H1 (cell line): ENCODE data around the gene TTR. TPM values are rescaled to one million over a fixed set of nuclear protein-coding genes. Genes with fewer than 3 reads are reported as not detected.

Source experiments
- CTCF ChIA-PET: fragments of 300-600 bp; sonication (Branson Sonifier 250); formaldehyde crosslinking; loops from one replicate; lab custom pipeline; 2021; ENCODE audit not compliant: partially characterized antibody; lab: Charles Lee
- POLR2A ChIA-PET: fragments of 300-600 bp; sonication (Branson Sonifier 250); formaldehyde crosslinking; loops from one replicate; lab custom pipeline; 2021; ENCODE audit warnings: inconsistent platforms; ENCODE audit not compliant: partially characterized antibody; lab: Charles Lee
- DNase-seq, 2 experiments: peaks; one replicate each; pipeline versions ENCODE4 v3.0.0 to v3.0.0-alpha.2; 2010 to 2022; ENCODE audit warnings: low spot score in 2 of 2, low read depth in 1 of 2, mixed read lengths in 1 of 2
- FAIRE-seq: peaks from 2 replicates; lab custom pipeline; 2011; peaks lifted over from hg19 to GRCh38; lab: Jason Lieb, UNC
- H2AFZ ChIP-seq: 2 replicates; pipeline ENCODE4 v1.8.1; 2012; ENCODE audit warnings: low read length, inconsistent platforms
- H2AK5ac ChIP-seq: 2 replicates; pipeline ENCODE4 v1.6.1; 2013; ENCODE audit warnings: low read depth, low read length
- H2BK120ac ChIP-seq: replicated peaks from 2 replicates; pipeline ENCODE3; 2013; ENCODE audit warnings: low read depth, low read length, inconsistent platforms
- H2BK12ac ChIP-seq: 2 replicates; pipeline ENCODE4 v1.6.1; 2013; ENCODE audit warnings: low read depth, low read length
- H2BK15ac ChIP-seq: 2 replicates; pipeline ENCODE4 v1.6.1; 2013; ENCODE audit warnings: low read length
- H2BK20ac ChIP-seq: 2 replicates; pipeline ENCODE4 v1.6.1; 2013; ENCODE audit warnings: low read length
- H2BK5ac ChIP-seq: 2 replicates; pipeline ENCODE4 v1.6.1; 2013; ENCODE audit warnings: low read depth, low read length
- H3K14ac ChIP-seq: 2 replicates; pipeline ENCODE4 v1.6.1; 2013; ENCODE audit warnings: inconsistent platforms; ENCODE audit not compliant: insufficient read length
- H3K18ac ChIP-seq: 2 replicates; pipeline ENCODE4 v1.6.1; 2013; ENCODE audit warnings: low read length; ENCODE audit errors: extremely low read depth
- H3K23ac ChIP-seq: 2 replicates; pipeline ENCODE4 v1.6.1; 2013; ENCODE audit warnings: inconsistent platforms; ENCODE audit not compliant: insufficient read length
- H3K23me2 ChIP-seq: 2 replicates; pipeline ENCODE4 v1.6.1; 2013; ENCODE audit warnings: low read depth, low read length
- H3K27ac ChIP-seq: 2 replicates; pipeline ENCODE4 v1.6.1; 2011; ENCODE audit warnings: low read depth, low read length, inconsistent platforms
- H3K27me3 ChIP-seq, 4 experiments: replicated peaks in 1 of 4; 1 replicate in 1 of 4; 2 replicates in 3 of 4; pipeline versions ENCODE4 v1.6.1 to v1.8.1; 2011 to 2013; ENCODE audit warnings: low read length in 3 of 4, mild to moderate bottlenecking in 3 of 4, inconsistent platforms in 2 of 4, mixed read lengths in 2 of 4, moderate library complexity in 1 of 4; ENCODE audit not compliant: control insufficient read depth in 3 of 4, insufficient read depth in 3 of 4; ENCODE audit errors: extremely low read depth in 1 of 4
- H3K36me3 ChIP-seq, 4 experiments: 2 replicates each; pipeline versions ENCODE4 v1.6.1 to v1.8.1; 2011 to 2013; ENCODE audit warnings: mild to moderate bottlenecking in 4 of 4, low read length in 3 of 4, moderate library complexity in 2 of 4, control low read depth in 1 of 4, inconsistent platforms in 1 of 4; ENCODE audit not compliant: insufficient read depth in 4 of 4, control insufficient read depth in 2 of 4
- H3K4ac ChIP-seq: replicated peaks from 2 replicates; pipeline ENCODE3; 2013; ENCODE audit warnings: low read length, low read depth, mixed read lengths, inconsistent platforms; ENCODE audit not compliant: insufficient read length
- H3K4me1 ChIP-seq, 4 experiments: replicated peaks in 1 of 4; 1 replicate in 1 of 4; 2 replicates in 3 of 4; pipeline versions ENCODE4 v1.6.1 to v1.8.1; 2011 to 2013; ENCODE audit warnings: low read length in 3 of 4, inconsistent platforms in 2 of 4, mixed read lengths in 1 of 4; ENCODE audit not compliant: insufficient read depth in 4 of 4, control insufficient read depth in 3 of 4
- H3K4me2 ChIP-seq, 2 experiments: 2 replicates each; pipeline versions ENCODE4 v1.6.1 to v1.8.1; 2011 to 2013; ENCODE audit warnings: low read depth in 2 of 2, low read length in 2 of 2, control low read depth in 1 of 2, inconsistent platforms in 1 of 2, mild to moderate bottlenecking in 1 of 2; ENCODE audit not compliant: insufficient read depth in 1 of 2
- H3K4me3 ChIP-seq, 4 experiments: fragments of 200-600, 300-600 bp in 1 of 4; sonication (generic), shearing (Covaris generic), sonication (Bioruptor Twin) in 1 of 4; 2 replicates each; pipeline versions ENCODE4 v1.5.1 to v1.8.1; 2011 to 2016; ENCODE audit warnings: low read length in 4 of 4, low read depth in 3 of 4, control low read depth in 2 of 4, inconsistent platforms in 2 of 4, mild to moderate bottlenecking in 2 of 4, mixed read lengths in 1 of 4, moderate library complexity in 1 of 4; ENCODE audit not compliant: insufficient read depth in 2 of 4; ENCODE audit errors: extremely low read depth in 1 of 4
- H3K56ac ChIP-seq: replicated peaks from 2 replicates; pipeline ENCODE3; 2013; ENCODE audit warnings: low read depth, mild to moderate bottlenecking, mixed read lengths, low read length, inconsistent platforms; ENCODE audit not compliant: insufficient read length
- H3K79me1 ChIP-seq: 2 replicates; pipeline ENCODE4 v1.6.1; 2013; ENCODE audit warnings: low read depth, low read length, control low read depth
- H3K79me2 ChIP-seq, 2 experiments: 2 replicates each; pipeline versions ENCODE4 v1.6.1 to v1.8.1; 2012 to 2013; ENCODE audit warnings: low read length in 2 of 2, mild to moderate bottlenecking in 2 of 2, inconsistent platforms in 1 of 2; ENCODE audit not compliant: insufficient read depth in 2 of 2, control insufficient read depth in 1 of 2
- H3K9ac ChIP-seq, 4 experiments: replicated peaks in 1 of 4; 1 replicate in 1 of 4; 2 replicates in 3 of 4; pipeline versions ENCODE4 v1.6.1 to v1.8.1; 2011 to 2013; ENCODE audit warnings: low read depth in 3 of 4, low read length in 3 of 4, control low read depth in 2 of 4, mild to moderate bottlenecking in 2 of 4, moderate library complexity in 2 of 4, inconsistent platforms in 1 of 4; ENCODE audit errors: extremely low read depth in 1 of 4
- H3K9me3 ChIP-seq, 2 experiments: 2 replicates each; pipeline versions ENCODE4 v1.6.1 to v1.8.1; 2012 to 2013; ENCODE audit warnings: mild to moderate bottlenecking in 2 of 2, moderate library complexity in 2 of 2, control low read depth in 1 of 2, inconsistent platforms in 1 of 2, low read depth in 1 of 2, low read length in 1 of 2, mixed read lengths in 1 of 2; ENCODE audit not compliant: insufficient read depth in 2 of 2
- H4K20me1 ChIP-seq, 2 experiments: replicated peaks in 1 of 2; 2 replicates each; pipeline versions ENCODE3 to v1.8.1; 2011 to 2013; ENCODE audit warnings: inconsistent platforms in 2 of 2, low read length in 2 of 2, mild to moderate bottlenecking in 1 of 2; ENCODE audit not compliant: insufficient read depth in 2 of 2, control insufficient read depth in 1 of 2
- H4K5ac ChIP-seq: 2 replicates; pipeline ENCODE4 v1.6.1; 2013; ENCODE audit warnings: low read length, low read depth, mixed read lengths, inconsistent platforms; ENCODE audit not compliant: insufficient read length
- H4K8ac ChIP-seq: 2 replicates; pipeline ENCODE4 v1.8.0; 2013; ENCODE audit warnings: mild to moderate bottlenecking, moderate library complexity, low read length, inconsistent platforms; ENCODE audit not compliant: insufficient read depth; ENCODE audit errors: extremely low read depth
- H4K91ac ChIP-seq: replicated peaks from 2 replicates; pipeline ENCODE3; 2013; ENCODE audit warnings: low read length, mixed read lengths, inconsistent platforms; ENCODE audit not compliant: insufficient read length
- CBX8 ChIP-seq: fragments of 300-800, 300-1000 bp; sonication (generic); IDR thresholded peaks from 2 replicates; pipeline ENCODE4 v1.7.1; 2016; ENCODE audit warnings: low read depth, low read length, borderline replicate concordance
- CHD1 ChIP-seq: IDR thresholded peaks from 2 replicates; pipeline ENCODE4 v1.6.1; 2012; ENCODE audit warnings: low read depth, low read length, improper control_type of control experiment
- EGR1 ChIP-seq: IDR thresholded peaks from 2 replicates; pipeline ENCODE4 v1.6.1; 2011; ENCODE audit warnings: low read depth, low read length, borderline replicate concordance
- POLR2A ChIP-seq, 2 experiments: IDR thresholded peaks; 1 replicate in 1 of 2; 2 replicates in 1 of 2; pipeline ENCODE4 v1.6.1; 2011; ENCODE audit warnings: low read depth in 2 of 2, low read length in 2 of 2, mild to moderate bottlenecking in 2 of 2; ENCODE audit errors: control extremely low read depth in 1 of 2
- RBBP5 ChIP-seq: IDR thresholded peaks from 2 replicates; pipeline ENCODE4 v1.7.1; 2012; ENCODE audit warnings: low read depth, mild to moderate bottlenecking, inconsistent platforms, low read length, moderate library complexity, borderline replicate concordance
- SUZ12 ChIP-seq: fragments of 200-600 bp; sonication (generic); IDR thresholded peaks from 2 replicates; pipeline ENCODE4 v1.6.1; 2012; ENCODE audit warnings: mild to moderate bottlenecking, inconsistent platforms, low read length, moderate library complexity, mixed read lengths
- TEAD4 ChIP-seq: IDR thresholded peaks from 2 replicates; pipeline ENCODE4 v1.6.1; 2012; ENCODE audit warnings: low read depth, low read length, inconsistent platforms, mixed read lengths
- WGBS, 2 experiments: shearing (Covaris generic) in 1 of 2; methylation state at CpG; one replicate each; pipeline versions ENCODE4 v1.1.6 to v1.1.7; 2013 to 2015; ENCODE audit warnings: low lambda C conversion rate in 2 of 2, mixed read lengths in 2 of 2, inconsistent platforms in 1 of 2, low coverage in 1 of 2, missing lambda C conversion rate in 1 of 2; ENCODE audit not compliant: insufficient replicate concordance in 2 of 2, insufficient coverage in 1 of 2, insufficient read length in 1 of 2; ENCODE audit errors: extremely low coverage in 1 of 2, missing lambda C conversion rate in 1 of 2; 5-methylcytosine and 5-hydroxymethylcytosine counted together
- polyA plus RNA-seq, 7 experiments: library from polyadenylated mRNA; depleted of rRNA in 3 of 7; stranded (reverse) in 5 of 7; unstranded in 2 of 7; fragments of >200 nt in 5 of 7; fragments of 200-250 nt in 2 of 7; gene quantifications; 1 replicate in 5 of 7; 2 replicates in 1 of 7; 4 replicates in 1 of 7; pipeline versions ENCODE4 v1.2.1 to v1.2.3, GENCODE V29; 2011 to 2013; ENCODE audit warnings: missing spikeins in 2 of 7, mixed read lengths in 2 of 7
- total RNA-seq: library from RNA; stranded (reverse); fragmentation: NEBNext Ultra II Directional; extraction: Animal tissue kit (Norgen Biotek cat#: 25700); gene quantifications from 2 replicates; pipeline ENCODE4 v1.2.1, GENCODE V29; 2021

Gene TTR
- total and polyA plus RNA-seq, 2 of the 8 experiments (the other 6 are each of a cell fraction or from before 2014, with no cell fraction given), result not detected

- H4K91ac ChIP-seq, result no peak overlapping the region
- no peak overlapping the region for H3K27ac ChIP-seq
- H2AFZ ChIP-seq, result no peak overlapping the region
- peaks cover 0 to 4% (median 3%) of the 10 kb centered on the region in 4 experiments; a peak in 5 of 8 replicates for H3K36me3 ChIP-seq
- DNase-seq (no peak), FAIRE-seq (no peak)
- no peak overlapping the region for H2BK20ac ChIP-seq
- H3K79me1 ChIP-seq, result no peaks in the 10 kb centered on the region
- no peak overlapping the region for H3K4me2 ChIP-seq
- no peak overlapping the region for H4K8ac ChIP-seq
- H3K9me3 ChIP-seq, result no peaks in the 10 kb centered on the region
- H2BK120ac ChIP-seq, result no peak overlapping the region
- no peak overlapping the region for H3K4me3 ChIP-seq
- H3K27me3 ChIP-seq, result no peaks in the 10 kb centered on the region
- H2AK5ac ChIP-seq, result no peak overlapping the region
- H2BK12ac ChIP-seq, result no peak overlapping the region
- no peak overlapping the region for H3K9ac ChIP-seq
- ChIA-PET POLR2A (no interaction called here), CTCF (interaction anchor here (0.6 to 2.1 kb wide), 5 partner anchors 13 to 939 kb away, joined by 3 to 13 read pairs (median 4); no protein-coding TSS in a partner anchor)
- no peaks in the 10 kb centered on the region for H4K20me1 ChIP-seq
- no peak overlapping the region for H4K5ac ChIP-seq
- H3K23ac ChIP-seq, result no peak overlapping the region
- no peak overlapping the region for H2BK15ac ChIP-seq
- H3K79me2 ChIP-seq, result no peaks in the 10 kb centered on the region
- TF ChIP-seq EGR1, result no peak
- TF ChIP-seq TEAD4, result no peak
- no peak for TF ChIP-seq SUZ12
- no peak for TF ChIP-seq RBBP5
- no peak for TF ChIP-seq POLR2A (IDR thresholded peaks at IDR 0.05; ENCODE audit: control extremely low read depth in 1 of 2, low read depth in 2 of 2, low read length in 2 of 2)
- TF ChIP-seq CBX8, result no peak
- TF ChIP-seq CHD1, result no peak
- no peak overlapping the region for H3K18ac ChIP-seq
- H3K23me2 ChIP-seq, result no peaks in the 10 kb centered on the region
- no peak overlapping the region for H2BK5ac ChIP-seq
- WGBS, 2 experiments, result 88% methylated on average over 3 of the region's 3 CpGs; no CpG with 5 or more reads in 1 of the 2 experiments
- H3K14ac ChIP-seq, result no peak overlapping the region
- H3K4me1 ChIP-seq, result peaks cover 1 to 9% (median 6%) of the 10 kb centered on the region in 4 experiments; a peak in 4 of 7 replicates
- H3K4ac ChIP-seq, result no peak overlapping the region
- H3K56ac ChIP-seq, result no peak overlapping the region
Observed at GRCh38 chr18:31551883-31552282, 39.8 kb upstream of the TTR start.
